ENCODE data around the gene KTN1.

KTN1 gene

DNA sequence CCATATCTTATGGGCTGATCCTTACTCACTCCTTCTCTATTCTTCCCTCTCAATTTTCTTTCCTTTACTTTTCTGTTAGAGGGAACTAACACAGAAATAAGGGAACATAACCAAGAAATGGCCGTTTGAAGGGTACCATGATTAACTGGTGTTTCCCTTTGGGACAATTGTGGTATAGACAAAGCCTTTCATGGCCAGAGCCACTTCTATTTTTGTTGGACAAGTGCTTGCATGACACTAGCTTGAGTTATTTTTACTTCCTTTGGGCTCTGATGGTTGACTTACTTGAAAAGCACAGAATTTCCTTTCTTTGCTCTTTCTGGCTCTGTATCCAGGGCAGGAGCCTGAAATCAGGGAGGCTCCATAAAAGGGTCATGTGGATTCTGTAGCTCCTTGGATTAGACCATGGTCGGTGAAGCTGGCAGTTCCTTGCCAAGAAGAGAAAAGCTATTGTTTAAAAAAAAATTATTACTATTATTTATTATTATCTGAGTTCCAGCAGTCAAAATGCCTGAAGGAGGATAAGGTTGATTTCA lies 130.6 kb downstream of the KTN1 start:
- no peak for DNase-seq

DNA sequence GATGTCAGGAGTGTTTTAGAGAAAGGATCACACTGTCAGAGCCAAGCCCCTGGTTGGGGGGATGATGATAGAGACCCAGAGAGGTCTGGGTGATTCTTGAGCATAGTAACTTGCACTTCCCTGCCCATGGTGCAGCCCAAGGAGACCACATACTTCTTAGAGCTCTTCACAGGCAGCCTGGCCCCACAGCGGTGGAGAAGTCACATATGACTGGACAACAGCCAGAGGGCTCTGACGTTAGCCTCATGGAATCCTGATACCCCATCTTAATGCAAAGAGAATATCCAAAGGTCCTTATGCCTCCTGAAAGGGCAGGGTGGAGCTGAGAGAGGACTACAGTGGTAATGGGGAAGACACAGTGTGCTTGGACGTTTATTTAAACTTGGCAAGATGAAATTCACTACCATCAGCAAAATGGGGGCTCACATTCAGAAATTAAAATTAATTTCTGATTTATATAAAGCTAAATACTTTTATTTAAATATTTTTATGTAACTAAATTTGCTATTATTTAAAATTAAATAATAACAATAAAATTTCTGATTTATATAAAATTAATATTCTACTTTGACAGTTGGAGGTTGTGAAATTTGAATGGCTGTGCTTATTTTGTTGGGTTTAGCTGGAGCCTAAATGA lies 131.3 kb downstream of the KTN1 start:
- no peak for DNase-seq
- TF ChIP-seq POLR2A (IDR thresholded peaks at IDR 0.05; ENCODE audit: low read length): no peak
- no peak for TF ChIP-seq GATA1 (IDR thresholded peaks at IDR 0.05; ENCODE audit: low read depth, low read length)

More for the DNA sequence above, 130.6 kb downstream of the KTN1 start:
- no peak for TF ChIP-seq GATA1 (IDR thresholded peaks at IDR 0.05; ENCODE audit: low read depth, low read length)
- no peak for TF ChIP-seq POLR2A (IDR thresholded peaks at IDR 0.05; ENCODE audit: low read length)

DNA sequence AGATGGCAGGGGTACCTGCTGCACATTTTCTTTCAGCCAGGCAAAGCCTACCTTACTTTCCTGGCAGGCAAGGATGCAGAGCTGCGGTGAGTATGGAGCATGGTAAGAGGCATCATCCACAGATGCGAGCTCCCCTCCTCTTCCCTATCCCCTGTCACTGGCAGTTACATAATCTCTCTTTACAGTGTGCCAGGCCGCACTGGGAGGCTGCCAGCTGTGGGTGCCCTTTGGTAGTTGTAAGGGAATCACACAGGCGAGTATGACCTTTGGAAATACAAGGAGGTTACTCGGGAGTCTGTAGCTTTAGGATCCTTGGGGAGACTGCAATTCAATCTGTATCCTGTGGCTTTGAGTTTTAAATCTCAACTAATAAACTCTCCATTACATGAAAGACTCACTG lies 132.5 kb downstream of the KTN1 start:
- TF ChIP-seq POLR2A (IDR thresholded peaks at IDR 0.05; ENCODE audit: low read length) (no peak), GATA1 (IDR thresholded peaks at IDR 0.05; ENCODE audit: low read depth, low read length) (no peak)
- no peak for DNase-seq

DNA sequence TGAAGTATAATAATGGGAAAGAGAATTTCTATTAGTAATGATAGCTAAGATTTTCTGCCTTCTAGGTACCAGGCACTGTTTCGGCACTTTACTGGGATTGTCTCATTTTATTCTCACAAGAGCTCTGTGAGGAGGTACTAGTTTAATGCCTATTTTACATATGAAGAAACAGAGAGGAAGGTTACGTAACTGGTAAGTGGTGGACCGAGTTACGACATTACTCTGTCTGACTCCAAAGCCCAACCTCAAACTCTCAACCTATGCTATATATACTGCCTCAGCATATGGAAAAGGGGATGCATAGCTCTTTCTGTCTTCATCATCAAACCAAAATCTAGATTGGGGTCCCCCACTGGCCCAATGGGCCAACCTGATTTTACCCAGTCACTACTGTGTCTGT lies 133.5 kb downstream of the KTN1 start:
- TF ChIP-seq POLR2A (IDR thresholded peaks at IDR 0.05; ENCODE audit: low read length) (no peak), GATA1 (IDR thresholded peaks at IDR 0.05; ENCODE audit: low read depth, low read length) (no peak)
- DNase-seq: no peak

DNA sequence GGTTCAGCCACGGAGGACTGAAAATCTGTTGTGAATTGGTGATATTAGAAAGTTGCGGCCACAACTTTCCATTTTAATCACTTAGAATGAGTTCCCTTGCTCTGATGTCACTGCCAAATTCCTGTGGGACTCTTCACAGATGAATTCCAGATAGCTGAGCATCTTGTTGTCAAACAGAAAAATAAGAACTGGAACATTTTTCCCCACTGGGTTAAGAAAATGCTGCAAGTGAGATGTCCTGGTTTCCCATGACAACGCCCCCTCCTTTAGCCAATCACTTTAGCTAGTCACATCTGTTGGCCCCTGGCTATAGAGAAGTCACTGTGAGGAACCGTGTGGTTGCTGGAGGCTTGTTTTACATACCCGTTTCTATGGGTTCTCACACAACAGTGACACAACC lies 135.9 kb downstream of the KTN1 start:
- no peak for TF ChIP-seq GATA1 (IDR thresholded peaks at IDR 0.05; ENCODE audit: low read depth, low read length)
- DNase-seq: no peak

DNA sequence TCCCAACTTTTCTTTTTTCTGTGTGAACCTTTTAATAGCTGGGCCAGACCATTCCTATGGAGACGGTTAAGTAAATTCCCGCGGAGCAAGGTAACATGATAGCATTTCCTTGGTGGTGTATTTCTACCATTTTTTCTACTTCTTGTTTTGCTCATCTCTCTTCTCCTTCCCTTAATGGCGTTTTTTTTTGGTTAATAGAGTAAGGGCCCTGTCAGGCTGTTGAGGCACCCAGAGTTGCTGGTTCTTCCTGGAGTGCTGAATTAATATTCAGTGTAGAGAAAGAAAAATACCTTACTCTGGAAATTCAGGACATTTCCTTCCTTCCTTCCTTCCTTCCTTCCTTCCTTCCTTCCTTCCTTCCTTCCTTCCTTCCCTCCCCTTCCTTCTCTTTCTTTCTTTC lies 137.6 kb downstream of the KTN1 start:
- no peak for TF ChIP-seq GATA1 (IDR thresholded peaks at IDR 0.05; ENCODE audit: low read depth, low read length)
- TF ChIP-seq POLR2A (IDR thresholded peaks at IDR 0.05; ENCODE audit: low read length): no peak
- DNase-seq: no peak

DNA sequence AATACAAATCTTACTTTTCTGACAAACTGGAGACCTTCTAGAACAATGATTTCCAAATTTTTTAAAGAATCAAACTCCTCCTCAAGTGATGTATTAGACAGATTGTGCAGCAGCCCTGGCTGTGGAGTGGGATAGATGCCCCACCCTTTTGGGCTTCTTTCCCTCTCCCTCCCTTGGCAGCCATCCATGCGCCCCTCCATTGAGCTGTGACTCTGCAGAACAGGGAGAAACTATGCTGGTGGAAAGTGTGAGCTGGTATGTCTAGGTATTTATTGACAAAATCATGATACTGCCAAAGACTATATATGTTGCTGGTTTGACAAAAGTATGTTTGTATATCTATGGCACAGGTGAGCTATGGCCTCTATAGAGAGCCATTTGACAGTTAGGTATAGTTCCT lies 138.5 kb downstream of the KTN1 start:
- TF ChIP-seq GATA1 (IDR thresholded peaks at IDR 0.05; ENCODE audit: low read depth, low read length) (no peak), POLR2A (IDR thresholded peaks at IDR 0.05; ENCODE audit: low read length) (no peak)
- peak in 1 of 2 experiments; percentile 4 for DNase-seq

DNA sequence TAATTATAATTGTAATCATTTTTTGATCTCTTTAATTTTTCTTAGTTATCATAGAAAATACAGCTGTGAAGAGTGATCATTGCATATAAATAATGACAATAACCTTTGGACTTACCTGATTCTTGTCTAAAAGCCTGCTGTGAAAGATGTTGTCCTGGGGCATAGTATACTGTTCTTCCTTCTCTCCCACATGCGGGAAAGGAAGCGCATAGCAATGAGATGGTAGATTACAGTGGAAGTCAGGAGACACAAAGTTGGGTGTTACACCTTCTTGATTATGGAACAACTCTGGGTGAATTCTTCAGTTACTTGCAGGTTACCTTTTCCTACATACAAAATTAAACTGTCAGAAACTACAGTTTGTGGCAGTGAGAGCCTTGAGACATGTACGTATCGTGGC lies 140.8 kb downstream of the KTN1 start:
- TF ChIP-seq GATA1 (IDR thresholded peaks at IDR 0.05; ENCODE audit: low read depth, low read length): no peak
- TF ChIP-seq POLR2A (IDR thresholded peaks at IDR 0.05; ENCODE audit: low read length): no peak
- no peak for DNase-seq

DNA sequence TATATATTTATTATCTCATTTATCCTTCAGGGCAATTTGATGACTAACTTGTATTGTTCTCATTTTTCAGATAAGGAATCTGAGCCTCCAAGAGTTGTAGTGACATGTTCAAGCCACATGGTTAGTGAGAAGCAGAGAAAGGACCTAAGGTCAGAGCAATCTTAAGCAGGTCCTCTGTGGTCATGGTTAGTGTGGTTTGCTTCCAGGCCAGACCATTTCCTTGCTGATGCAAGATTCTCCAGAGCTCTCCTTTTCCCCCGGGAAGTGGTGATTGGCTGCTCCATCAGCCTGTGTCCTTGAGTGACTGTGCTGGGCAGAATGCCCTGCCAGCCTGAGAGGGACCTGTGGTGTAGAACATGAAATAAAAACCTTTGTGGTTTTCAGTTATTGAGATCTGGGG lies 141.3 kb downstream of the KTN1 start:
- TF ChIP-seq POLR2A (IDR thresholded peaks at IDR 0.05; ENCODE audit: low read length): no peak
- no peak for TF ChIP-seq GATA1 (IDR thresholded peaks at IDR 0.05; ENCODE audit: low read depth, low read length)
- no peak for DNase-seq

DNA sequence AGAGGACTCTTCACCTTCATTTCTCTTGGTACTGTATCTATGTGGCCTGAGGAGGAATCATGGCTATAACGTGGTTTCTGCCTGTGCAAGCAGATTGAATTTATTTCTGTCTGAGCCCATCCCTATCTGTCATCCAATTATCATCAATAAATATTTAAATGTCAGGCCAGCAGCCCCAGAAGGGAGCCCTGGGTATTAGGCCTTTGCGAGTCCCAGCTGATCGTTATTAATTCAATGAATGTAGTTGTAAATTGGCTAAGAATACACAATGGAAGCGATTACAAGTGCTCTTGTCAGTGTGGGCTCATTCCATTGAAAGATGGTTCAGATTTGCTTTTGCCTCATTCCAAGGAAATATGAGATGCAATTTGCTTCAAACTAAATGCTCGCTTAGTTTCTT lies 142.0 kb downstream of the KTN1 start:
- DNase-seq: no peak
- TF ChIP-seq POLR2A (IDR thresholded peaks at IDR 0.05; ENCODE audit: low read length) (no peak), GATA1 (IDR thresholded peaks at IDR 0.05; ENCODE audit: low read depth, low read length) (no peak)

DNA sequence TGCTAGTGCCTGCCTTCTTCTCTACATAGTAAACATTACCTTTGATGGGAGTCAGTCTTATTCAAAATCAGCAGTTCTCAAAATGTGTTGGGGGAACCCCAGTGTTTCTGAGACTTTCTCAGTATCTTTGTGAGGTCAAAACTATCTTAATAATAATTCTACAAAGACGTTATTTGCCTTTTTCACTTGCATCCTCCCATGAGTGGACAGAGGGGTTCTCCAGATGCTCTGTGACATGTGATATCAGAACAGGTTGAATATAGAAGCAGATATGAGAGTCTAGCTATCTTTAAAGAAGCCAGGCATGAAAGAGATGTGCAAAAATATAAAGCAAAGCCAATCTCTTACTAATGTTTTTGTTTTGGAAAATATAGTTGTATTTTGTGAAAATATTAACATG lies 144.7 kb downstream of the KTN1 start:
- no peak for DNase-seq
- TF ChIP-seq GATA1 (IDR thresholded peaks at IDR 0.05; ENCODE audit: low read depth, low read length) (no peak), POLR2A (IDR thresholded peaks at IDR 0.05; ENCODE audit: low read length) (no peak)

DNA sequence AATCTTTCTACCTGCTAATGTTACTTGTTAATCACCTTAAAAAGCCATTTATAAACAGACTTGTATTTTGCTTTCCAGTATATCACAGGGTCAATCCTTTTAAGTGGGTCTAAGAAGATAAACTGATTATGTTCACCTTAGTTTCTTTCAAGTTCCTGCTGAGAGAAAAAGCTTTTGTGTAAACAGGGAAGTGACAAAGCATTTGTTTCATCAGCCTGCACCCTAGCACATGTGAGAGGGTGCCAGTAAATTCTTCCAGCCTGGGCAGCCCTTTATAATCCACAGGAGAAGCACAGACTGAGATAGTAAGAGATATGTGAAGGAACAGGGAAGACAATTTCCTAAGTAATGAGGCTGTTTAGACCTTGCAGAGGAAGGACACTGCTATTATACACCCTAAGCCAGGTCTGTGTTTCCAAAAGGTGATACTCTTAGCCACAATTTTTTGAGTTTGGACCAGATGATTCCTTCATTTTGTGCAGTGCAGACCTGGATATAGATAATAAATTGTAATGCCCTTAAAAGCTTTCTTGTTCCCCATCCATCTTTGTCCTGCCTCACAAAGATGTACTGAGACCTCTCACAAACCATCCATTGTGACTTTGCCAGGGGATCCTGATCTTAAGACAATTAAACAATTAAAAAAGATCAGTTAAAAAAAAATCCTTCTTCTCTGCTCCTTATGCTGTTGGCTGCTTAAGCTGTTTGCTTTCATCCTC lies 150.7 kb downstream of the KTN1 start:
- TF ChIP-seq POLR2A (IDR thresholded peaks at IDR 0.05; ENCODE audit: low read length) (no peak), GATA1 (IDR thresholded peaks at IDR 0.05; ENCODE audit: low read depth, low read length) (no peak)
- no peak for DNase-seq

DNA sequence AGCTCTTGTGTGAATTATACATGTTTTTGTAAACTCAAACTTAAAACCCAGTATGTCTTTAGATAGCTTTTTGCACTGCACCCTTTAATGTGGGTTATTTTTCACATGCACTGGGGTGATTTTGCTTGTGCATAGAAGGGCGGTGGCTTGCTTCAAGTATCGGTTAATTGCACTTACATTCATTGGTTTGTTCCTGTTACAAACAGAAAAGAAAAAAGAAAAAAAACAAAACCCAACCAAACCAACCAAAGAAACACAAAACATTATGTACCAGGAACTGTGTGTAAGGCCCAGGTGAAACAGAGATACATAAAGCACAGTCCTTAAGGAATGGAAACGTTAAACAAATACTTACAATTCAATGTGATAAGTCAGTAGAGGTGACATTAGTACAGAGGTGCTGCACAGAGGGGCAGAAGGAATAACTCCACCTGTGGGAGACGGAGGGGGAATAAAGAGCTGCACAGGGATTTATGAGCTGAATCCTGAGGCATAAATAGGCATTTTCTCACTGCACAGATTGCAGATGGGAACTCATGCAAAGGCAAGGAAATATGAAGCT lies 151.4 kb downstream of the KTN1 start:
- no peak for TF ChIP-seq POLR2A (IDR thresholded peaks at IDR 0.05; ENCODE audit: low read length)
- no peak for DNase-seq

DNA sequence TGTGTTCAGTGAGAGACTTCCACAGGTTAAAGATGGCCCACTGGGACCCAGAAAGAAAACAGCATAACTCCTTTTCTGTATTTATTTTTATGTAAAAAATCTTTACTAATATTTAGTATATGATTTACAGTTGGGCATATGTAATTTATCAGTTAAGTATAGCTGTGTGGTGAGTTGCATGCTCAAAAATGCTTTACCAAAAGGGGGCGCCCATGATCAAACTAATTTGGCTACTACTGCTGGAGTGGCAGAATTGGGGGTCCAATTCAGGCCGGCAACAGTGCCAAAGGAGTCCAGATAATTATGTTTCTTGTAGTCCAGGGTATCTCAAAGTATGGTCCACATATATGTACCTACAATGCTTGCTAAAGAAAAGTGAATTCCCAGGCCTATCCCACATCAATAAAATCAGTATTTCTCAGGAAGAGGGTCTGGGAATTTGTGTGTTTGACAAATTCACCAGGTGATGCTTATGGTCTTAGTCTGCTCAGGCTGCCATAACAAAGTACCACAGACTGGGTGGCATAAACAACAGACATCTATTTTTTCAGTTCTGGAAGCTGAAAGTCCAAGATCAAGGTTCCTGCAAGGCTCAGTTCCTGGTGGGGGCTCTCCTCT lies 152.0 kb downstream of the KTN1 start:
- TF ChIP-seq GATA1 (IDR thresholded peaks at IDR 0.05; ENCODE audit: low read depth, low read length) (no peak), POLR2A (IDR thresholded peaks at IDR 0.05; ENCODE audit: low read length) (no peak)
- peak; percentile 35 to 69 for DNase-seq
